Measurements from ENCODE around the gene DOCK1.

DOCK1 gene

GRCh38 chr10:127193125-127193524, 287.9 kb downstream of the DOCK1 start:
- DNase-seq = no peak

- DNase-seq = no peak
These were observed 288.9 kb downstream of the DOCK1 start for GRCh38 chr10:127194111-127194510.

- DNase-seq = no peak
These were observed 289.4 kb downstream of the DOCK1 start for GRCh38 chr10:127194599-127194998.

GRCh38 chr10:127195041-127195506, 289.8 kb downstream of the DOCK1 start:
- DNase-seq = no peak

- DNase-seq = no peak
These were observed 290.5 kb downstream of the DOCK1 start for GRCh38 chr10:127195571-127196281.

- no peak for DNase-seq
These were observed 291.3 kb downstream of the DOCK1 start, which contains the start of gene INSYN2A for GRCh38 chr10:127196282-127197153. TSS of gene INSYN2A (minus strand) at chr10:127196591. CDS start at chr10:127176395, 20,196 bp downstream.

- no peak for DNase-seq
These were observed 291.9 kb downstream of the DOCK1 start for GRCh38 chr10:127197154-127197432.

- DNase-seq = no peak
These were observed 293.1 kb downstream of the DOCK1 start for GRCh38 chr10:127198307-127198706.

- DNase-seq = no peak
These were observed 293.5 kb downstream of the DOCK1 start for GRCh38 chr10:127198721-127199120.

DNA sequence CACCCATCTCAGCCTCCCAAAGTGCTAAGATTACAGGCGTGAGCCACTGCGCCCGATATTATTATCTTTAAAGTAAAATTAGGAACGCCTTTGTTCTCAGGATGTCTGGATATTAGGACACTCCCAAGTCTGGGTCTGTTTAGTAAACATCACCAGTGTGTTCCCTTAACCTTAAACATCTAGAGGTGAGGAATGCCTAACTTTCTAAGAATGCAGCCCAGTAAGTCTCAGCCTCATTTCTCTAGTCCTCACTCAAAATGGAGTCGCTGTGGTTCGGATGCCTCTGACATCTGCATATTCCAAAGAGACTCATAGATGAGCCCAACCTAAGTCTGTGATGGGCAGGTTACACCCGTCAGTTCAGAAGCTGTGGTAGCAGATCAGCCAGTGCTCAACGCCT, 295.4 kb downstream of the DOCK1 start:
- DNase-seq = no peak

DNA sequence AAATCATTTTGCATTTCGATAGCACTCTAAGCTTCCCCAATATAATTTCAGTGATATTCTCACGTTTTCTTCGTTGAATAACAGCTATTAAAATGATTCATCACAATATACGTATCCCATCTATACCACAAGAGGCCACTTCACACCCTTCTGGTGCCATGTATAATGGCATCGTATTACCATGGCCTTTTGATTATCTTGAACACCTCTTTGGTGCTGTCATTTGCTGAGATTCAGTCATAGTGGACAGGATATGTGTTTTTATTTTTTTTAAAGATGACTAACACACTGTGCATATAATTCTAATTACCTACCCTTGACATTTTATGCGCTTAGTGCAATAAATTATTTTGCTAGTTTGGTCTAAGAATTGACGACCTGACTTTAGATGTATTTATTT, 297.8 kb downstream of the DOCK1 start:
- DNase-seq = no peak

DNA sequence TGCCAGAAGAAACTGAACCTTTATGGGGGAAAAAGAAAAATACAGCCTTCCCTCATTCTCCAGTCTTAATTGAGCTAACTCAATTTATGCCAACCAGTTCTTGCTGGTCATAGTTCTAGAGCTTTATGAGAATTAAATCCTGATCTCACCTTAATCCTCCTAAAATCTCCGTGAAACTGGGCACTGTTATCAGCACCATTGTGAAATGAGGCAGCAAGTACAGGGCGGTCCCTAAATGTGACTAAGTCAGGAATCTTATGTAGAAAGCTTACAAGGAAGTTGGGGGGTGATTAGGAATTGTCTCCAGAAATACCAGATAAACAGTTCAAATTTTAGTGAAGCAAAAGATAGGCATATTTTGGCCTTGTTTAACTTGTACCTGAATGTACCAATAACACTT, 301.9 kb downstream of the DOCK1 start:
- no peak for DNase-seq

DNA sequence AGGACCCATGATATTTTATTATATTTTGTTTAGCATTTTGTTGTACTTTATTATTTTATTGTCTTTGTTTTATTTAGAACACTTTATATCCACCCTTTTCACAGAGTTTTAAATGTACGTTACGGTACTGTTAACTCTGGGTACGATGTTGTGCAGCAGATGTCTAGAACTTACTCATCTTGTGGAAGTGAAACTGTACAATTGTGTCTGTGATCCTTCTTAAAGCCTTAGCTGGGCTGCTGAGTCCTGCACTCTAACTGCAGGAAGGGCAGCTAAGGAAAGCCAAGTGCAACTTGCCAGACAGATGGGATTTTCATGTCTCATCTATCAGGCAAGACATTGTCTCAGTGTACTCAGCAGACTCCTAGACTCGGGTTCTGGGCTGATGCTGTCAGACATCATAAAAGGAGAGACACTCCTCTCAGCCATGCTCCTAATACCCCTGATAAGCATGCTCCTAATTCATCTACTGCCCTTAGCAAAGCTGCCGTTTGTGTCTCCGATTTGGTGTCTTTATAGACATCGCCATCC, 305.8 kb downstream of the DOCK1 start:
- no peak for DNase-seq

GRCh38 chr10:127215866-127216265, 310.6 kb downstream of the DOCK1 start:
- DNase-seq = no peak

DNA sequence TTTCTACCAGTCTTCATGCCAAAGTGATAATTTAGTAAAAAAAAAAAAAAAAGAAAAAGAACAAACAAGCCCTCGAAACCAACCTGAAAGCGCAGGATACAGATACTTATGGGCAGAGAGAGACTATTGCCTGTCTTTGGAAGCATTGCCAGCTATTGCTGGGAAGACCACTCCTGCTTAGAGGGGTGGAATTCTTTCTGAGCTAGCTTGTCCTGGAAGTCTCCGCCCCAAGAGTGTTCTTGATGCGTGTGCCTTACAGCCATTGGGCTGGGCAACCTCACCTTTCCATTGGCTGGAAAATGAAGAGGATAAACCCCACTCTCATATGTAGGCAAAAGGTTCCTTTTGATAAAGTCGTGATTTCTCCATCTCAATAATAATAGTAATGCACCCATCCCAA, 311.0 kb downstream of the DOCK1 start:
- DNase-seq = no peak

DNA sequence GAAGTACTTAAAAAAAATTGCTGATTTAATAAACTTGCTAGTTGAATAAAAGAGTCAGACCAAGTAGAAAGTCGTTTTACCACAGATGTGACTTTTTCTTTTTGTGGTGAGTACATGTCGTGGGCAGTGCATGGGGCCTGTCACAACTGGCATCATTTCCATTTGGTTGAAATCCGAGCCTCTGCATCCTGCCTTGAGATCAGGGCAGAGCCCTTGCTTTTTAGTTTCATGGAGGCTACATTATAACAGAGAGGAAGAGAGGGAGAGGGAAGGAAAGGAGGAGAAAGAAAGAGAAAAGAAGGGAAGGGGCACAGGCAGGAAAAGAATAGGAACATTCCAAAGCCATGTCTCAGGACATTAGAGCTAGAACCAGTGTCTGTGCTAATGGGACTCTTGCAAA, 311.6 kb downstream of the DOCK1 start:
- no peak for DNase-seq

DNA sequence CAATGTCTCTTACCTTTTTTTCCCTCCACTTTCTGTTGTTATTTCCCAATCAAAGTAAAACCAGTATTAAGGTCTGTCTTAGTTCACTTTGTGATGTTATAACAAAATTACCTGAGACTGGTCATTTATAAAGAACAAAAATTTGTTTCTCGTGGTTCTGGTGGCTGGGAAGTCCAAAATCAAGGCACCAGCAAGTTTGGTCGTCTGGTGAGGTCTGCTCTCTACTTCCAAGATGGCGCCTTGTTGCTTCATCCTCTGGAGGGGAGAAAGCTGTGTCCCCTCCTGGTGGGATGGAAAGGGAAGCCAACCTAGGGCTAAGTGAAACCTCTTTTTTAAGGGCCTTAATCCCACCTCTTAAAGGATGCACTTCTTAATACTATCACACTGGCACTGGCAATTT, 313.4 kb downstream of the DOCK1 start:
- DNase-seq = no peak

DNA sequence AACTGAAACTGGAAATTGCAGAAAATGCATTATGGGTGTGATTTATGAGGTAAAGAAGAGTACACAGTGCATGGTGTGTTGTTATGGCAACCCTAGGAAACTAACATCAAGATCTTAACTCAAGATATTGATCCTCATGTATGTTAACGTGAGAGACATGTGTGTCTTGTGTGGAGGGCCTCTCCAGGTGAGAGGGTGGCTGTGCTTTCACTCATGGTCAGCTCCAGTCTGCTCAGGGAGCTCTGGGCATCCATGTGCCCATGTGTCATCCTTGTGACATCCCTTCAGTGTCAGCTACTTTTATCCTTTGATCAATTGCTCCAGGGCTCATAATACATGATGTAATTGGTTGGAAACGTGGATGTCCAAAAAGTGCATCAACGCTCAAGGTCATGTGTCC, 316.1 kb downstream of the DOCK1 start:
- DNase-seq = no peak

DNA sequence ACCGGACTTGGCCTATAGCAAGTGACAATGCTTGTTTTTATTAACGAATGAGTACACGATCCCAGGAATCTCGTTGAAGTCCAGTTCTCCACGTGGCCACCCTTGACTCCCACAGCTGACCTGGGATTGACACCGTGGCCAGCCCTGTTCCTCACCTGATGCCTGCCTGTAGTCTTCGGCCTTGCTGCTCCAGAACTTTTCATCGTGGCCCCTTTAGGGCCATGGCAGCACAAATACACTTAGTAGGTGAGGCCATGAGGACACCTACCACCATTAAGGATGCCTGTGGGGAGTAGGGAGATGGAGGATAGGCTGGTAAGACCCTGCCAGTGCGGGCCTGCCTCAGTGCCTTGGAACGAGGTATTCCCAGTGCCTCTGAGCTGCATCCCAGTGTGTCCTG, 321.8 kb downstream of the DOCK1 start:
- no peak for DNase-seq

GRCh38 chr10:127227663-127228062, 322.4 kb downstream of the DOCK1 start:
- no peak for DNase-seq

GRCh38 chr10:127228195-127228787, 323.1 kb downstream of the DOCK1 start:
- no peak for DNase-seq

- DNase-seq = no peak
These were observed 329.1 kb downstream of the DOCK1 start for GRCh38 chr10:127234306-127234800.

DNA sequence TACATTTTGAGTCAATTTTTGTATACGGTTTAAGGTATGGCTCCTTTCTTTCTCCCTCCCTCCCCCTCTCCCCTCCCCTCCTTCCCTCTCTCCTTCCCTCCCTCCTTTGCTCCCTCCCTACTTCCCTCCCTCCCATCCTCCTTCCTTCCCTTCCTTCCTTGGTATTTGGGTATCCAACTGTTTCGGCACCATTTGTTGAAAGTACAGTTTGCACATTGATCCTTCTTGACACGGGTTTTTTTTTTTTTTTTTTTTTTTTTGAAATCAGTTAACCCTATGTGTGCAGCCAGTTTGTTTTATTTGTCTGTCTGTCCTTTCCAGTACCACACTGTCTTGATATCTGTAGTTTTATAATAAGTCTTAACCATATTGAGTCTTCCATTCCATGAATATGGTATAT, 331.0 kb downstream of the DOCK1 start:
- no peak for DNase-seq

DNA sequence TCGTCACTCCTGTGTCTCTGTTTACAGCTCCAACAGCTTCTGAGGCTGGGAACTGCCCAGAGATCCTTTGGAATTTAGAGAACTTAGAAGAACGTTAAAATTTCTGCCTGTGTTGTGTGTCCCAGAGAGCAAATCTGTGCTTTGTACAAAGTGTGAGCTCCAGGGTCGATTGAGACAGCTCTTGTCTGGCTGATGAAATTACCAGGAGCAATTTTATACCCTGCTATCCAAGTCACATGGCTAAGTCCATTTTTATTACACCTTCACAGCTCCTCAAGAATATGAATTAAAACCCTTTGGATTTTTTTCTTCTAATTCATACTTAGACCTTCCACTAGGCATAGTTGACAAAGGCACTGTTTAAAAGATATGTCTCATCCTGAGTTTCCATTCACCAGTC, 337.7 kb downstream of the DOCK1 start:
- DNase-seq = no peak

Measured in NCI-H774 (cell line).